CMK (cell line): ENCODE data around the gene CHMP4B.

ENCODE experiments used
- DNase-seq: peaks from one replicate; pipeline ENCODE4 v3.0.0-alpha.2; 2010; ENCODE audit warnings: low read depth

CHMP4B gene

DNA sequence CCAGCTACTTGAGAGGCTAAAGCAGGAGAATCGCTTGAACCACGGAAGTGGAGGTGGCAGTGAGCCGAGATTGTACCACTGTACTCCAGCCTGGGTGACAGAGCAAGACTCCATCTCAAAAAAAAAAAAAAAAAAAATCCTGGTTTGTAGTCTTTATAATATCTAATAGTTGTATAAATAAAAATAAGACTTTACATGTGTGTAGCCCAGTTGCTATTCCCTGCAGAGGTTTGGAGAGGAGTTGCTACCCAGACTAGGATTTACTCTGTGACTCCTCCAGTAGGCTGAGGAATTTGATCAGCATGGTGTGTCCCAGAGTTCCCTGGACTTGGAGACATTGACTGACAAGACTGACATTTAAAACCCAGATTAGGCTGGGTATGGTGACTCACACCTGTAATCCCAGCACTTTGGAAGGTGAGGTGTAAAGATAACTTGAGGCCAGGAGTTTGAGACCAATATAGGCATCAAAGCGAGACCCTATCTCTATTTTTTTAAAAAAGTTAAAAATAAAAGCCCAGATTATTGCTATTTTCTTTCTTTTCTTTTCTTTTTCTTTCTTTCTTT lies 10.2 kb downstream of the CHMP4B start:
- DNase-seq, result no peak

DNA sequence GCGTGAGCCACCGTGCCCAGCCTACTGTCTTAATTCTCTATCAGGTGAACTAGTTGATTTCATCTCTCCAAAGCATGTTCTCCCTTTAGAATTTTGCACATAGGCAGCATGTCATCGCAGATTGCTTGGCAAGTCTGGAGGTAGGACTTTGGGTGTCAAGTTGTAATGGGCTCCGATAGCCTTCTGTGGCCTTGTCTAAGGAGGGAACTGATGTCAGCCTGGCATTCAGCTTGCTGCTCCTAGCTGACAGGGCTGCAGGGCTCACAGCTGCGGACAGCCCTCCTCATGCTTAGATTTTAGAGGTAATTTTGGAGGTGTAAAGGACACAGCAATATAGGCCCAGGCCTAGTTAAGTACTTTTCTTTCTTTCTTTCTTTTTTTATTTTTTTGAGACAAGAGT lies 11.3 kb downstream of the CHMP4B start:
- DNase-seq, result no peak

DNA sequence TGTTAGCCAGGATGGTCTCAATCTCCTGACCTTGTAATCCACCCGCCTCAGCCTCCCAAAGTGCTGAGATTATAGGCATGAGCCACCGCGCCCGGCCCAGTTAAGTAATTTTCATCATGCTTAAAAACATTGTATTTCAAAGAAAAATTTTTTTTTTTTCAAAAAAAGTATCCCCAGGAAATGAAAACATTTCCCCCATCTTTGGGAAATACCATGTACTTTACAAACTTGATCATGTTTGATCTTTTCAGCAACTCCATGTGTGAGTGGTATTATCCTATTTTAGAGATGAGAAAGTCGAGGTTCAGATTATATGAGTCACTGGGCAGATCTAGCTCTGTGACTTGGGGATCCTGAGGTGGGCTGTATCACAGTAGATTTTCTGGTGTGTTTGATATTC lies 11.8 kb downstream of the CHMP4B start:
- no peak for DNase-seq

DNA sequence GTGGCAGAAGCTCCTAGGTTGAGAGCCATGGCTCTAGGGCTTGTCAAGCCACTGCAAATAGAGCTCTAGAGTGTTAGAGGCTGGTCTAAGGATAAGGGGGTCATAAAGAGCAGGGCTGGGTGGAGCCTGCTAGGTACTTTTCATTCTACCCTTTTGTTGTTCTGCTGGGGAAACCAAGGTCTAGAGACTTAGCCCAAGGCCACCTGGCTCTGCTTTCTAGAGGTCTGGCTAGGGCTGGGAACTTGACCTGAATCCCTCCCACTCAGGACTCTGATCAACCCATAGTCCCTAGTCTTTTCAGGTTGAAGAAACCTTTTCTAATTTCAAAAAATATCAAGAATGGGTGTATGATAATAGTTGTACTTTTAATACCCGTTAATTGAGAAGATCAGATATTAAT lies 13.7 kb downstream of the CHMP4B start:
- DNase-seq, result no peak

DNA sequence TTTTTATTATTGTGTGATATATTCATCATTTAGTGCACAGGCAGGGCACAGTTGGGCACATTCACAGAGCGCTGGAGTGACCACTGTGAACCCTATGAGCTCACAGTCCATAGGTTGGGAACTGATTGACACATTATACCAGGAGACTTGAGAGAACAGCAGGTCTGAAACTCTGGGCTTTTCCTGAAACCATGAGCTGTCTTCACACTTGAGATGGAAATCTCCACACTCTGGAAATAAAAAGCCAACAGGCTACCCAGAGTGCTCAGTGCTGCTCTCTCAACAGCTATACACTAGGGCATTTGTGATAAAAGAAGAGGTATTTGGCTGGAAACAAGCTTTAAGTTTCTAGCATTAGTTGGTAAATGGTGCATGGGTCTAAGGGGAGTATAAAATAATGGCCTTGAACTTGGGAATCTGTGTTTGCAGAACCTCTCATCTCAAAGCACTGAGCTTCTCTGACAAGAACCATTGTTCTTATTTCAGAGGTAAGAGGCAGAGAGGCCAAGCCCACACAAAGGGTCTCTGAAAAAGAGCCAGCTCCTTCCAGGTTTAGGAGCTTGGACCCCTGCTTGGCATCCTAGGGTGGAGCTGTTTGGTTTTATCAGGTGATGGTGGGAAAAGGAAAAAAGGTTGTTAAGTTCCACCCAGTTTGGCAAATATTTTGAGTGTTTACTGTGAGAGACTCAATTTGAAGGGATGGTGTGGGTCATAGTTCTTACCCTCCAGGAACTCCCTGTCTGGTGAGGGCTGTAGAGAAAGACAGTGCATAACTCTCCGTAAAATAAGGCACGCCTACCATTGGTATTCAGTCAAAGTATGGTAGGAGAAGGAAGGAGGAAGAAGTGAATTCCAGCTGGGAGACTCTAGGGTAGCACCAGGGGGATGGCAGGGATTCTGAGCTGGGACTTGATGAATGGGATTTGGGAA lies 14.5 kb downstream of the CHMP4B start:
- no peak for DNase-seq

DNA sequence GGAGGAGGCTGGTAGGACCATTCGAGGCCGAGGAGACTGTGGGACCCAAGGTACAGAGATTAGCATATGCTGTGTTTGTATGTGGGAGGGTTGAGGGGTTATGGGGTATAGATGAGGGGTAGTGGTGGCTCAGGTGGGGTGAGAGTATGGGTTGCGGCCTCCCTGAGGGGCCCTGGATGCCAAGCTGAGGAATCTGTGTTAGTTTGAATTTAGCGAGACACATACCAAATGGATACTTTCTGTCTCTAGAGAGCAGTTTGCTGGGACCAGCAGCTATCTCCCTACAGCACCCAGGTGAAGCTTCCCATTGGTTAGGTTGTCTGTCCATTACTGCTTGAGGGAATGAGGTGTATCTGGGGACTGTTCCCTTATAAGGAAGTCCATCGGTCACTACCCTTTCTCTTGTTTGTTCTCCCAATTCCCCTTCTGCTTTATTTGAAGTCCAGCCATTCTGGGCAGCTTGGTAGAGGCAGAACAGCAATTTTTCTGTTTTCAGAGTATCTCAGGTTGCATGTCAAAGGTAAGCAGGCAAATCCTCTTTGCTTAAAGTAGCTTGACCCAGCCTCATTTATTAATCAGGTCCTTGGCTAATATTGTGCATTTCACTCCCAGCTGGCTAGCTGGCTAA lies 15.2 kb downstream of the CHMP4B start:
- DNase-seq, result no peak

DNA sequence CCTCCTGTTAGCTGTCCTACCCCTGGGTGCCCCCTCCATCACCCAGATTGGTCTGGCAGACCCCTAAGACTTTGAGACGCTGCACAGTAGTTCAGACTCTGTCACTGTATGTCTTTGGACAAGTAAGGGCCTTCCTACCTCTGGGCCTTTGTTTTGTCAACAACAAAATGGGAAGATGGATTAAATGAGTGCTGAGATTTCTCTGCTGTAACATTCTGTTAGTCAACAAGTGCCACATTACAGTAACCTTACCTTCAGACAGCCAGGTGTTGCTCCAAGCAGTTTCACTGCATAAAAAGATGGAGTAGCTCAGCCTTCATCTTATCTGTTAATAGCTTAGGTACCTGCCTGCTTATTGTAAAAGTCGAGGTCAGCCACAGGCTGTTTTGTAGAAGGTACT lies 16.0 kb downstream of the CHMP4B start:
- DNase-seq, result no peak

DNA sequence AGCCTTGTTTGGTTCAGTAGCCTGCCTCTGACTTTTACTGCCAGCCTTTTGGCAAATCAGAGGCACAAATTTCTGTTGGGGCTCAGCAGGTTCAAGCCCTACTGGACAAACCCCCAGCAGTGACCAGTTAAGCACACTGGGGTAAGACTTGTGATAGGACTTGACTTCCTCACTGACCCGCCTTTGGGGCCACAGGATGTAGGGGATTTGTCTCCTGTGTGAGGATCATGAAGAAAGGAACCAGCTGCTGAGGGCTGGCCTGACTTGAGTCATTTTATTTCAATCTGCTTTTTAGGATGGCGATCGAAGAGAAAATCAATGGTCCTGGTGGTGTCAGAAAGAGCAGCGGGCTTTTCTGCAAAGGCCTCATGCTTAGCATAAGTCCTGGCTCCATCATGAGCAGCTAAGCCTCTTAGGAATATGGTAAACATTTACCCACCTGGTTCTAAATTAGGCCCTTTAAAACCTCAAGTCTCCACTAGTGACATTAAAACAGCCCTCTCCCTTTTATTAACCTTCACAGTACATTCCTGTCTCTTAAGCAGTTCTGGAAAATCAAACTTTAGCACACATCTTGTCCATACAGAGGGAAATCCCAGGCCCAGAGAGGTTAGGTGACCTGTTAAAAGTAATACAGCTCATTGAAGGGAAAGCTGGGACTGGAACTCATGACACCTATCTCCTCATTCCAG lies 16.6 kb downstream of the CHMP4B start:
- DNase-seq, result no peak

DNA sequence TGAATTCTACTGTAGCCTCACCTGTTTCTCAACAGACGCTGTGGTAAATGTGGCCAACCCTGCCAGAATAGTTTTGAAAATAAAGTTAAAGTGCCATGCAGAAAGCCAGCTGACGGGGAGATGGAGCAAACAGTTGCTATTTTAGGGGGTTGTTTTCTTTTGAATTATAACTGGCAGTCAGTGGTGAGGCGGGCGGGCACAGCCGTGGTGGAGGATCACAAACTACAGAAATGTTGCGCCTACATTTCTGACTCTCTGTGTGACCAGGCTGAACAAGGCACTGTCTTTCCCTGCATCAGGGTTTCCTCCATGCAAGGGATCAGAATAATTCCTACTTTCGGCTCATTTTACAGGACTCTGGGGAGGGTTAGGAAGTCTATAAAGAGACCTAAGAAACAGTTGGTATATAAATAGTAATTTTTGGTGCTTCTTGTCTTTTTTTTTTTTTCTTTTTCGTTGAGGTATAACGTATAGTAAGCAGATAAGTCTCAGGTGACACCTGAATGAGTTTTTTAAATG lies 17.2 kb downstream of the CHMP4B start:
- DNase-seq, result no peak

DNA sequence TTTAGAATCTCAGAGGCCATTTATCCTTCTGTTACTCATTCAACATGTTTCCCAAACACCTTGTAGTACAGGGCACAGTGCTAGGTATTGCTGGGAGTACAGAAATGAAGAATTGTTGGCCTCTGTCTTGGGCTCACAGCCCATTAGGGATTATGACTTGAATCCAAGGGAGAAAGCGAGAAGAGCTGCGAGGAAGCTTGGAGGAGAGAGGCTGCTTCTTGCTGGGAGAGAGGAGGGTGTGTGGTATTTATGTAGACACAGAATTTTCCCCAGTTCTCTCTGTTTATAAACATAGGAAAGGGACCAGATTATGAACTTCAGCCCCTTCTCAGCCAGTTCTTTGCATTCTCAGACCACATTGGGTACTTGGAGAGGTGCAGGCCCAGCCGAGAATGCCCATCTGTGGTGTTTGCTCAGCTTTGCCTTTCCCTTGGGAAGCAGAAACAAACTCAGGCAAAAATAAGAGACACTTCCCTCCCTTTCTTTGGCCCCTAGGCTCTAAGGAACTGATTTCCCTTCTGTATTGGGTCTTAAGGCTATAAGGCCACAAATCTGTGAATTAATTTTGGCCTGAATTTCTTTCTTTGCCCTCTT lies 17.9 kb downstream of the CHMP4B start:
- DNase-seq, result no peak

DNA sequence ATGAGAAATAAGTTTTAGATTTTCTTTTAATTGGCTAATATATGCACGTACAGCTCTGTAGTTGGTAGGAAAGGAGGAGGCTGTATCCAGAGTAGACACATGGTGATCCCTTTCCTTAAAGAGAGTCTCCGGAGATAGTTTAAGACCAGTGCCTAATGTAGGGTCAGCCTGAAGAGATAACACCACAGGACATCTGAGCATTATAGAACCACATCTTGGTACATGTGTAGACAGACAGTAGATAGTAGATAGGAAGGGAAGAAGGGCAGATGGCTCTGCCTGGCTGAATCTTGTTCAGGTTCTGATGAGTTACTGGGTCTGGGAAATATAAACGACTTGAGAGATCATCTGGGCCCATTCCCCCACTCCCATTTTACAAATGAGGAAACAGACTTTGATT lies 18.5 kb downstream of the CHMP4B start:
- DNase-seq, result no peak

DNA sequence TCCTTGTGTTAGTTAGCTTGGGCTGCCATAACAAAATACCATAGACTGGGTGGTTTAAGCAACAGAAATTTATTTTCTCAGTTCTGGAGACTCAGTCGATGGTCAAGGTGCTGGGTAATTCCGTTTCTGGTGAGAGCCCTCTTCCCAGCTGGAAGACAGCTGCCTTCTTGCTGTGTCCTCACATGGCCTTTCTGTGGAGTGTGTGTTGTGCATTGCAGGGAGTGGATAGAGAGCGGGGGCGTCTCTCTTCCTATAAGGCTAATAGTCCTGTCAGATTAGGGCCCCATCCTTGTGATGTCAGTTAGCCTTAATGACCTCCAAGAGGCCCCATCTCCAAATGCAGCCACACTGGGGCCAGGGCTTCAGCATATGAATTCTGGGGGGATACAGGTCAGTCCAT lies 19.2 kb downstream of the CHMP4B start:
- no peak for DNase-seq

DNA sequence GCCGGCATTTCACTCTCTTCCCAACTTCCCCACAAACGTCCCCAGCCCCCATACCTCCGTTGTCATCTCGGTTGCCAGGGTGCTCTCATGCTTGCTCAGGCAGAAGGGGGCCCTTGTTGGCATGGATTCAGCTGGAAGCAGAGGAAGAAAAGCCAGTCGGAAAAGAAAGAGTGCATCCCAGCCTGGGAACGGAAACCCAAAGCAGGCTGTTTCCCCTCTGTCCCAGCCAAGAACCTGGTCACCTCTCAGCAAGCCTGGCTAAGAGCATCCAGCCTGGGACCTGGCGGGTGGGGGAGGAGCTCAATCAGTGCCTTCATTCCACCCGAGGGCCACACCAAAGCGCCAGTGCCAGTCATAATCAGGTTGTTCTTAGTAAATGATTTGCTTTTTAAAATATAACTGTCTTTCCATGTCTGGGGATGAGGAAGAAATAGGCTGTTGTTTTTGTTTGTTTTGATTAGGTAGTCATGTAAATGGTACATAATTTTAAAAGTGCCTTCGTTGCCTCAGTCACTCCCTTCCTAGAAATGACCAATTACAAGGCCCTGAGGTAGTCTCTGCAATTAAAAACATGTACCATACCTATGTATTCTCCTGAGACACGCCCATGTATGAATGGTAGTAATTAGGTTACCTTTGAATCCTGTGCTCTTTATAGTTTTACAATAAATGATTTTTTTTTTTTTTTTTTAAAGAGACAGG lies 21.1 kb downstream of the CHMP4B start:
- no peak for DNase-seq

DNA sequence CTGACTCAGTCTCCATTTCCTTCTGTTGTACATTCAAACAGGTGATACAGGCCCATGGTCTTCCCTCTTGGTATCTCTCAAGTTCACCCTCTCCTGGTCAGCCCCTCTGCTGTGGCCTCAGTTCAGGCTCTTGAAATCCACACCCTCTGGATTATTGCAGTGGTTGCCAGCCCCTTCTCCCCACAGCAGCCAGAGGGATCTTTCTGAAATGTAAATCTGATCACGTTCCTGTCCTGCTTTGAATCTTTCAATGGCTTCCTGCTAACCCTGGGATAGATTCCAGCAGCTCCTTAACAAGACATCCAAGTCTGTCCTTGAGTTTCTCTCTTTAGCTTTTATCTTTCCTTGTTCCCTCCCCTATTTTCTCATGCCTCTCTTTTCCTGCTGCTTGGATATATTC lies 22.2 kb downstream of the CHMP4B start:
- no peak for DNase-seq

DNA sequence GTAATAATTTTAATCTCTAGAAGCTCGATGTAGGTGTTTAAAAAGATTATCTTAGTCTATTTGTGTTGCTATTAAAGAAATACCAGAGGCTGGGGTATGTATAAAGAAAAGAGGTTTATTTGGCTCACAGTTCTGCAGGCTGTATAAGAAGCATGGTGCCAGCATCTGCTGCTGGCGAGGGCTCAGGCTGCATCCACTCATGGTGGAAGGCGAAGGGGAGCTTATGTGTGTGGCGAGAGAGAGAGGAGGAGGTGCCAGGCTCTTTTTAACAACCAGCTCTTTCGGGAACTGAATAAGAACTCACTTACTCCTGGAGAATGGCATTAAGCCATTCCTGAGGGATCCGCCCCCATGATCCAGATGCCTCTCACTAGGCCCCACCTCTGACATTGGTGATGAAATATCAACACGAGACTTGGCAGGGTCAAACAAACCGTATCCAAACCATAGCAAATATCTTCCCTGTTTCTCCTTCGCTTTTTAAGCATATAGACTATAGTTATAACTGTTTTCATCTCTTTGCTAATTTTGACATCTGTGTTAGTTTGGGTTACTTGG lies 24.5 kb downstream of the CHMP4B start:
- DNase-seq, result no peak

DNA sequence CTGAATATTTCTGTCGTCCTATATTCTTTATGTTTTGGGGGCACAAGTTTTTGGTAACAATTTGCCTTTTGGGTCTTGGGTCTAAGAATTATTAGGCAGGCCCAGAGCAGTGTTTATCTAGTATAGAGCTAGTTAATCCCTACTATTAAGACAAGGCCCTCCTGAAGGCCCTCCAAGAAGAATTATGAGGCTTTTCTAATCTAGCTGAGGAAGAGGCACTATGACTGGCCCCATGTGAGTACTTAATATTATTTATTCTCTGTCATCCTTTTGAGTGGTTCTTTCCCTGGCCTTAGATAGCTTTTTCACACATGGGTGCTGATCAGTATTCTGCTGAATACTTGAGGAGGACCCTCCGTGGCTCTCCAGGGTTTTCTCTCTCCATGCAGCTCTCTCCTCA lies 25.1 kb downstream of the CHMP4B start:
- DNase-seq, result no peak

DNA sequence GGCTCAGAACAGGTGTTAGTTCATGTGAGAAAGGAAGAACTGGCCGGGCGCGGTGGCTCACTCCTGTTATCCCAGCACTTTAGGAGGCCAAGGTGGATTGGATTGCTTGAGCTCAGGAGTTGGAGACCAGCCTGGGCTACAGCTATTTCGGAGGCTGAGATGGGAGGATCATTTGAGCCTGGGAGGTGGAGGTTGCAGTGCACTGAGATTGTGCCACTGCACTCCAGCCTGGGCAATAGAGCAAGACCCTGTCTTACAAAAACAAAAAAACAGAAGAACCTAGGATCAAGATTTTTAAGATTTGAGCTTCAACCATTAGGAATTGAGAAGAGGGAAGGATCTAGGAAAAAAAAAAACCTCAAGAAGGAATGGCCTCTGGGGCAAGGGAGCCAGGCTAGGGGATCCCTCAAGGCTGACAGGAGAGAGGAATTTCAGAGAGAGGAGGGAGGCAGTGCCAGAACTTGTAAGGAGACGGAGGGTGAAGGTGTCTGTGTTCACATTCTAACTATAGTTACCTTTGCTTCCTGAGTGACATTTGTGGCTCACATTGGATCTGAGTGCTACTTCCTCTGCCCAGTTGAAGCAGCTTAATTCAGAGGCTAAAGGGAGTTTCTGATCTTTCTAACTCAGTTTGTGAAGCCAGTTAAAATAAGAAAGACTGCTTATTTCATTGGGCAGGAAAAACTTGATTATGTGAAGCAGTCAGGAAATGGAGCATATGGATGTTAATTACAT lies 26.1 kb downstream of the CHMP4B start:
- no peak for DNase-seq

DNA sequence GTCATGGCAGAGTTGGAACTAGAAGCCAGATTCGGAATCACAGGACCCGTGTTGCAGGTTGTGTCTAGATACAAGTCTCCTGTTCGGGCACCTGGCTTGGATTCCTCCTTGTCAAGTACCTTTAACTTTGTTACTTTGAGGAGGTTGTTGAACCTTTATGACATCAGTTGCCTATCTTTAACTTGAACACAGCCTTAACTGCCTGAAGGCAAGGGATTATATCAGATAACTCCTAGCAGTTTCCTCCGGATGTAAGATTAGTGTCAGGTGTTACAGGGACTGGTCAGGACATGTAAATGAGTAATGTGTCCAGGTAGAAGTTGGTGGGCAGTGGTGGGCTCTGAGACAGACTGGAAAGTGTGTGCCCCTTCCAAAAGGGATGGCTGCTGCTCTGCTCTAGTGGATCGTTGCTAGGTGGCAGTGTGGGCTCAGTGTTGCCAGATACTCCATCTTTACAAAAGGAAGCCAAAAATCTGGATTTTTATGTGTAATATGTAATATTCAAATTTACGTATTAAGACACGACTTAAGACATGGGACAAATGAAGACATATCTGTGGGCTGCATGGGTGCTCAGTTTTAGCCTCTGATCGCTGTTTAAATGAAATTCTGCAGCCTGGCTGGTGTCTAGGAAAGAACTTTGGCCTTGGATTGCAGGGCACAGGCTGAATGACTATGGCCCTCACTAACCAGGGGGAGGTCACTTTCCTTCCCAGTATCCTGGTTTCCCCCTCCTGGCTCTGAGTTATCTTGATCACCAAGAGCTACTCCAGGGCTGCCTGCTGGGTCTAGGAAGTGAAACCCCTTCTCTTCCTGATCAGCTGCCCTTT lies 27.1 kb downstream of the CHMP4B start:
- no peak for DNase-seq

DNA sequence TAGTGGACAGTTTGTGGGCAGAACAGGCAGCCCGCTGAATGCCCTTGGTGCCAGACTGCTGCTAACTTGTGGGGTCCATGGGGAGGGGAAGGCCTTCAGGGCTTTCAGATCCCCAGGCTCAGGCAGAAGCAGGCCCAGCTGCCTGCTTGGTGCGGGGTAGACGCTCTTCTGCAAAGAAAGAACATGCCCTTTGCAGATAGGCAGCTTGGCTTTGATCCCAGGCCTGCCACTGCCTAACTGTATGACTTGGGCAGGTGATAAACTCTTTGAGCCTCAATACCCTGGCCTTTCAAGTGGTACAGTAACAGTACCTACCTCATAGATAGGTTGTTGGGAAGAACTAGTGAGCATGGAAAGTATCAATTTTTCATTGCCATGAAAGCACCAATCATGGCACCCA lies 28.4 kb downstream of the CHMP4B start:
- DNase-seq, result no peak

DNA sequence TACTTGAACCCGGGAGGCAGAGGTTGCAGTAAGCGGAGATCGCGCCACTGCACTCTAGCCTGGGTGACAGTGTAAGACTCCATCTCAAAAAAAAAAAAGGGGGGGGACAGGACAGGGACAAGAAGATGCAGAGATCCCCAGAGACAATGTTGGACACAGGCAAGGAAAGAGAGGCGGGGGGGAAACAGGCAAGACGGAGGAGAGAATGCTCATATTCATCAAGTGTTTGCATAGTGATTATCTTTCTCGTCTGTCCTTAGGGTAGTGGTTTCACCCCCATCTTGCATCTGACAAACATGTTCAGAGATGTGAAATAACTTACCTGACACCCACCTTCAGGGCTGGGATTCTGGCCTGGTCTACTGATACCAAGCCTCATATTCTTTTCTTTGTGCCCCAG lies 29.0 kb downstream of the CHMP4B start:
- no peak for DNase-seq
